GM21390 (cell line): ENCODE results near the gene NBPF20.
"Not testable (repeated sequence)": the region's sequence is repeated elsewhere in the genome, so short reads cannot be mapped to it uniquely, and the experiment has no call there.

ENCODE experiments used
- ATAC-seq: cut with Tn5 transposase; IDR thresholded peaks from one replicate; pipeline ENCODE4 v1.9.1; 2021; ENCODE audit not compliant: unreplicated experiment

The NBPF20 gene

DNA sequence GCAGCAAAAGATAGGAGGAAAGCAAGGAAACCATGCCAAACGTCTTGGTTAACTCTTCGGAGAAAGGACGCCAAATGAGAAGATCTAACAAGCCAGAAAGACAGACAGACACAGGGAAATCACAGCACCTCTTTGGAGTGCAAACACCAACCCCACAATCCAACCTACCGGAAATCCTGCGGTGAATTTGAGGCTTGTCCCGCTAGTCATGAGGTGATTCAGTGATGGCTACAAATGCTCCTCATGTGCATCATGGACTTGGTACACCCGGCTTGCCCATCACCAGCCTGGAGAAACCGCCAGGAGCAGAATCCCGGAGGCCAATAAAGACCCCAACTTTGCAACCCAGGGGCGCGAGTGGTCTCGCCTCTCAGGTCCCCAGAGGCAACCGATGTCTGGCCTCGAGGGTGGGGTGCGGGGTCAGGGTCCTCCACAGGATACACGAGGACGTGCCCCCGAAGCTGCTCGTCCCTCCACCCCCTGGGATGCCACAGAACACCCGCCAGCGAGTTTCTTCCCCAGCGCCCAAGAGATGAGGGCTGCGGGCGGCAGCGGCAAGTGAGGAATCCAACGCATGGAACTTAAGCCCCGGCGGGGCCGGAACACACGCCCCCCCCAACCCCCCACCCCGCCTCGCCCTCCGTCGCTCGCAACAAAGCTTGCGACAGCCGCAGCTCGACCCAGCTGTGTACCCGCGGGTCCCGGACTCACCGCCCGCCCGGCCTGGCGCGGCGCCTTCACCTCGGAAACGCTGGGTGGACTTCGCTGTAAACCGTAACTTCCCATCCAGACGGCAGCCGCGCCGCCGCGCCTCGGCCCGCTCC lies 579 bp downstream of the NBPF20 start:
- peak; percentile 73 for ATAC-seq

DNA sequence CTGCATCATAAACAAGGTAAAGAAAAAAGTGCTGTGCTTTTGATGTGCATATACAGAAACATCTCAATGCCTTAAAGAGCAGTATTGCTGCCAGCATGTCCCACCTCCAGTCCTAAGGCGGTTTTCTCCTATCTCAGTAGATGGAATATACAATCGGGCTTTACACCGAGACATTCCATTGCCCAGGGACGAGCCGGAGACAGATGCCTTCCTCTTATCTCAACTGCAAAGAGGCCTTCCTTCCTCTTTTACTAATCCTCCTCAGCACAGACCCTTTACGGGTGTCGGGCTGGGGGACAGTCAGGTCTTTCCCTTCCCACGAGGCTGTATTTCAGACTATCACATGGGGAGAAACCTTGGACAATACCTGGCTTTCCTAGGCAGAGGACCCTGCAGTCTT lies 10.3 kb downstream of the NBPF20 start:
- ATAC-seq: not testable (repeated sequence)

DNA sequence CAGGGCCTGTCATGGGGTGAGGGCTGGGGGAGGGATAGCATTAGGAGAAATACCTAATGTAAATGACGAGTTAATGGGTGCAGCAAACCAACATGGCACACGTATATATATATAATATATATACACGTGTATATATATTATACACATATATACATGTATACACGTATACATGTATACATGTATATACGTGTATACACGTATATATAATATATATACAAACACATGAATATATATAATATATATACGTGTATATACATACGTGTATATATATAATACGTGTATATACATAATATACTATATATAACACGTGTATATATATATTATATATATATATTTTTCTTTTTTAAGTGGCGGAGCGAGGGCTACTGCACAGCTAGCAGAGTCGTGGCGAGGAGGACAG lies 18.1 kb downstream of the NBPF20 start:
- not testable (repeated sequence) for ATAC-seq

DNA sequence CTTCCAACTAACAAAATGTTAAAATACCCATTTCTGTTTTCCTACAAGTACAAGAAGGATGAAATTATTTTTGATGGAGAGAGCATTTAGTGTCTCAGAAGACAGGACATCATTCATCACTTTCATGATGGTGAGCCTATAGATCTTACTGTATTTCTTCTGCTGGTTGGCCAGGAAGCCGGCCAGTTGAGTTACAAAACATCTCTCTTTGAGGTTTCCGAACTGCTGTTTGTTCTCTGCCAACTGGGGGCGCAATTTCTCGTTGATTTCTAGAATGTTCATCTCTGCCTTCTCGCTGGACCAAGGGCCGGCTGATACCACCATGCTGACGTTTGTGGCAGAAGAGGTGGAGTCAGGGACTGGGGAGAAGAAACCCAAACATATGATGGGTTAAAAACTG lies 20.5 kb downstream of the NBPF20 start:
- ATAC-seq: not testable (repeated sequence)

DNA sequence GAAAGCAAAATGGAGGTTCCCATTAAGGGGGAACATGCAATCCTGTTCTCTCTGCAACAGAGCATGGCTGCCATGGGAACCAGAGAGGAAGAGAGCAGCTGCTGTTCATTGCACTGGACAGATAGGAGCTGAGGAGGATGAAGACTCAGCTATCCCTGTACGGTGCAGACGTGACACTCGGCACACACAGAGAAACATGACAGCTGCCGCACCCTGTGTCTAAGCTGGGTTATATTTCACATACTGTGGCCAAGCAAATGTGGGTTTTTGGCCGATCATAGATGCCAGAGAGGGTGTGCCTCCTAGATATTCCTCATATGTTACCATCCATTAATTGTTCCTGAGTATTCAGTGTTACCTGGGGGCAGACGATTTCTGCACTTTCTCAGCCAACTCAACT lies 24.7 kb downstream of the NBPF20 start:
- not testable (repeated sequence) for ATAC-seq
